Mammary epithelial cell (primary cell): ENCODE results near the gene ZNF213.

ENCODE experiments used
- CTCF ChIP-seq, 2 donors: IDR thresholded peaks in 1 of 2; conservative IDR thresholded peaks in 1 of 2; 2 replicates each; pipeline ENCODE4 v1.5.1; 2011 to 2012; ENCODE audit warnings: inconsistent platforms in 2 of 2, low read length in 2 of 2, mild to moderate bottlenecking in 2 of 2, control low read depth in 1 of 2, low read depth in 1 of 2; ENCODE audit not compliant: insufficient read depth in 1 of 2; ENCODE audit errors: extremely low read depth in 1 of 2
- EZH2 ChIP-seq: IDR thresholded peaks from 2 replicates; pipeline ENCODE4 v1.6.1; 2012; ENCODE audit warnings: low read length, inconsistent platforms, borderline replicate concordance

- TF ChIP-seq CTCF (conservative IDR thresholded peaks at IDR 0.05 in 1 of 2, IDR thresholded peaks at IDR 0.05 in 1 of 2; ENCODE audit: extremely low read depth in 1 of 2, insufficient read depth in 1 of 2, low read depth in 1 of 2, low read length in 2 of 2) (no peak), EZH2 (no peak)
Observed at GRCh38 chr16:3145660-3146059, 10.8 kb downstream of the ZNF213 start.
